ENCODE measurements around the gene GAA. TPM values are rescaled to one million over a fixed set of nuclear protein-coding genes. Genes with fewer than 3 reads are reported as not detected.

The GAA gene
- total and polyA plus RNA-seq, 2 of the 8 experiments (the other 6 are each of a cell fraction or from before 2014, with no cell fraction given), result 14.8 to 30.0 TPM

GRCh38 chr17:80105762-80106161 lies 4.4 kb downstream of the GAA start:
- FAIRE-seq (no peak), DNase-seq (ENCODE audit: low read depth in 1 of 2, low spot score in 2 of 2) (no peak)
- Histone ChIP-seq H3K4me3 (ENCODE audit: extremely low read depth in 1 of 4, insufficient read depth in 2 of 4, low read depth in 3 of 4, low read length in 4 of 4) (no peak overlapping the region), H2AFZ (ENCODE audit: low read length) (no peak overlapping the region), H3K56ac (replicated peaks; ENCODE audit: insufficient read length, low read depth, low read length) (no peak overlapping the region), H3K18ac (ENCODE audit: extremely low read depth, low read length) (no peak overlapping the region), H2AK5ac (ENCODE audit: low read depth, low read length) (no peak overlapping the region), H3K27me3 (replicated peaks in 1 of 4; ENCODE audit: control insufficient read depth in 3 of 4, extremely low read depth in 1 of 4, insufficient read depth in 3 of 4, low read length in 3 of 4) (peaks cover 0 to 4% (median under 1%) of the 10 kb centered on the region in 4 experiments; a peak in 3 of 7 replicates), H3K23ac (ENCODE audit: insufficient read length) (no peak overlapping the region), H3K9me3 (ENCODE audit: insufficient read depth in 2 of 2, low read depth in 1 of 2, low read length in 1 of 2) (no peaks in the 10 kb centered on the region), H3K27ac (ENCODE audit: low read depth, low read length) (no peak overlapping the region), H3K79me2 (ENCODE audit: control insufficient read depth in 1 of 2, insufficient read depth in 2 of 2, low read length in 2 of 2) (no peaks in the 10 kb centered on the region), H3K79me1 (ENCODE audit: low read depth, low read length) (no peaks in the 10 kb centered on the region; the same call in 1 of the 2 replicates), H3K23me2 (ENCODE audit: low read depth, low read length) (peaks cover 8% of the 10 kb centered on the region; the same call in 1 of the 2 replicates), H3K36me3 (ENCODE audit: control insufficient read depth in 2 of 4, insufficient read depth in 4 of 4, low read length in 3 of 4) (no peaks in the 10 kb centered on the region), H2BK12ac (ENCODE audit: low read depth, low read length) (no peak overlapping the region), H4K91ac (replicated peaks; ENCODE audit: insufficient read length, low read length) (no peak overlapping the region), H3K9ac (replicated peaks in 1 of 4; ENCODE audit: extremely low read depth in 1 of 4, low read depth in 3 of 4, low read length in 3 of 4) (no peak overlapping the region), H3K4ac (replicated peaks; ENCODE audit: insufficient read length, low read depth, low read length) (no peak overlapping the region), H2BK120ac (replicated peaks; ENCODE audit: low read depth, low read length) (no peak overlapping the region), H3K14ac (ENCODE audit: insufficient read length) (no peak overlapping the region), H4K5ac (ENCODE audit: insufficient read length, low read depth, low read length) (no peak overlapping the region), H3K4me1 (replicated peaks in 1 of 4; ENCODE audit: control insufficient read depth in 3 of 4, insufficient read depth in 4 of 4, low read length in 3 of 4) (peaks cover 0 to 7% (median 1%) of the 10 kb centered on the region in 4 experiments; a peak in 4 of 7 replicates), H2BK5ac (ENCODE audit: low read depth, low read length) (no peak overlapping the region; the same call in 1 of the 2 replicates), H2BK20ac (ENCODE audit: low read length) (no peak overlapping the region), H3K4me2 (ENCODE audit: insufficient read depth in 1 of 2, low read depth in 2 of 2, low read length in 2 of 2) (no peak overlapping the region), H4K8ac (ENCODE audit: extremely low read depth, insufficient read depth, low read length) (peak overlapping the region; percentile 42), H2BK15ac (ENCODE audit: low read length) (no peak overlapping the region), H4K20me1 (replicated peaks in 1 of 2; ENCODE audit: control insufficient read depth in 1 of 2, insufficient read depth in 2 of 2, low read length in 2 of 2) (no peaks in the 10 kb centered on the region)
- ChIA-PET POLR2A (ENCODE audit: partially characterized antibody) (no interaction called here), CTCF (ENCODE audit: partially characterized antibody) (interaction anchor here (0.6 to 6.8 kb wide), 4 partner anchors 19 to 90 kb away, joined by 3 to 43 read pairs (median 4); no protein-coding TSS in a partner anchor)
- WGBS, 2 experiments (ENCODE audit: extremely low coverage in 1 of 2, insufficient coverage in 1 of 2, insufficient read length in 1 of 2, insufficient replicate concordance in 2 of 2, low coverage in 1 of 2, low lambda C conversion rate in 2 of 2, missing lambda C conversion rate in 1 of 2), result 96% methylated on average over 18 of the region's 29 CpGs; no CpG with 5 or more reads in 1 of the 2 experiments
- no peak for TF ChIP-seq JUND (IDR thresholded peaks at IDR 0.05; ENCODE audit: low read length)
- no peak for TF ChIP-seq CBX5 (IDR thresholded peaks at IDR 0.05; ENCODE audit: low read depth, low read length)
- TF ChIP-seq EP300 (IDR thresholded peaks at IDR 0.05; ENCODE audit: borderline replicate concordance in 1 of 2, low read depth in 2 of 2, low read length in 2 of 2), result no peak
